Hepatocyte (in vitro differentiated cells): ENCODE data around the gene PLA2G4F.

Experiments used
- EZH2phosphoT487 ChIP-seq: fragments of 200-600 bp; sonication (generic); IDR thresholded peaks from one replicate; pipeline ENCODE4 v1.6.1; 2018; ENCODE audit warnings: antibody characterized with exemption, mild to moderate bottlenecking, low read depth, moderate library complexity; ENCODE audit not compliant: unreplicated experiment, severe bottlenecking
- TF ChIP-seq, protein P1 (sequence below): fragments of 200-600 bp; sonication (generic); IDR thresholded peaks from 2 replicates; pipeline ENCODE4 v1.5.1; 2016; ENCODE audit warnings: antibody characterized with exemption, mild to moderate bottlenecking; ENCODE audit not compliant: poor library complexity

- TF ChIP-seq, protein P1, sequence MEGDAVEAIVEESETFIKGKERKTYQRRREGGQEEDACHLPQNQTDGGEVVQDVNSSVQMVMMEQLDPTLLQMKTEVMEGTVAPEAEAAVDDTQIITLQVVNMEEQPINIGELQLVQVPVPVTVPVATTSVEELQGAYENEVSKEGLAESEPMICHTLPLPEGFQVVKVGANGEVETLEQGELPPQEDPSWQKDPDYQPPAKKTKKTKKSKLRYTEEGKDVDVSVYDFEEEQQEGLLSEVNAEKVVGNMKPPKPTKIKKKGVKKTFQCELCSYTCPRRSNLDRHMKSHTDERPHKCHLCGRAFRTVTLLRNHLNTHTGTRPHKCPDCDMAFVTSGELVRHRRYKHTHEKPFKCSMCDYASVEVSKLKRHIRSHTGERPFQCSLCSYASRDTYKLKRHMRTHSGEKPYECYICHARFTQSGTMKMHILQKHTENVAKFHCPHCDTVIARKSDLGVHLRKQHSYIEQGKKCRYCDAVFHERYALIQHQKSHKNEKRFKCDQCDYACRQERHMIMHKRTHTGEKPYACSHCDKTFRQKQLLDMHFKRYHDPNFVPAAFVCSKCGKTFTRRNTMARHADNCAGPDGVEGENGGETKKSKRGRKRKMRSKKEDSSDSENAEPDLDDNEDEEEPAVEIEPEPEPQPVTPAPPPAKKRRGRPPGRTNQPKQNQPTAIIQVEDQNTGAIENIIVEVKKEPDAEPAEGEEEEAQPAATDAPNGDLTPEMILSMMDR: no peak
- no peak for TF ChIP-seq EZH2phosphoT487
These were observed 4.7 kb downstream of the PLA2G4F start for GRCh38 chr15:42151736-42152135.
